HCEC 1CT (cell line): ENCODE results near the gene NEIL3.
"Not testable (repeated sequence)": the region's sequence is repeated elsewhere in the genome, so short reads cannot be mapped to it uniquely, and the experiment has no call there.

Experiments
- DNase-seq: peaks from one replicate; pipeline ENCODE4 v3.0.0-alpha.2; 2017

Gene NEIL3

GRCh38 chr4:177302371-177303100 lies 7.1 kb upstream of the NEIL3 start:
- DNase-seq: no peak

- DNase-seq: no peak
These were observed 5.6 kb upstream of the NEIL3 start for GRCh38 chr4:177304094-177304493.

- not testable (repeated sequence) for DNase-seq
These were observed 4.8 kb upstream of the NEIL3 start for GRCh38 chr4:177304864-177305263.

GRCh38 chr4:177308125-177308524 lies 1.5 kb upstream of the NEIL3 start:
- peak; percentile 69 for DNase-seq

GRCh38 chr4:177308847-177309521 lies 690 bp upstream of the NEIL3 start:
- DNase-seq: no peak

GRCh38 chr4:177311589-177311988 lies 1.9 kb downstream of the NEIL3 start:
- DNase-seq: no peak

GRCh38 chr4:177313263-177313662 lies 3.6 kb downstream of the NEIL3 start:
- peak; percentile 40 for DNase-seq

- DNase-seq: no peak
These were observed 6.2 kb downstream of the NEIL3 start for GRCh38 chr4:177315767-177316464.

GRCh38 chr4:177320721-177321120 lies 11.0 kb downstream of the NEIL3 start:
- DNase-seq: no peak

GRCh38 chr4:177321647-177322046 lies 12.0 kb downstream of the NEIL3 start:
- no peak for DNase-seq

GRCh38 chr4:177322266-177322665 lies 12.6 kb downstream of the NEIL3 start:
- DNase-seq: peak; percentile 47

- no peak for DNase-seq
These were observed 13.2 kb downstream of the NEIL3 start for GRCh38 chr4:177322881-177323280.

GRCh38 chr4:177323416-177323815 lies 13.7 kb downstream of the NEIL3 start:
- DNase-seq: no peak

GRCh38 chr4:177332119-177332518 lies 22.4 kb downstream of the NEIL3 start:
- DNase-seq: no peak

- peak; percentile 36 for DNase-seq
These were observed 30.1 kb downstream of the NEIL3 start for GRCh38 chr4:177339477-177340374.

- DNase-seq: no peak
These were observed 38.7 kb downstream of the NEIL3 start for GRCh38 chr4:177348348-177348747.

- no peak for DNase-seq
These were observed 39.5 kb downstream of the NEIL3 start for GRCh38 chr4:177349191-177349590.

GRCh38 chr4:177351622-177352244 lies 42.1 kb downstream of the NEIL3 start:
- no peak for DNase-seq

- DNase-seq: peak; percentile 55
These were observed 46.5 kb downstream of the NEIL3 start for GRCh38 chr4:177356206-177356605.

GRCh38 chr4:177356921-177357320 lies 47.2 kb downstream of the NEIL3 start:
- peak; percentile 6 for DNase-seq

GRCh38 chr4:177367336-177367735 lies 57.7 kb downstream of the NEIL3 start:
- DNase-seq: peak; percentile 7

- DNase-seq: no peak
These were observed 59.7 kb downstream of the NEIL3 start for GRCh38 chr4:177369372-177369771.
